Measurements from ENCODE around the gene CYP4F22. TPM values are rescaled to one million over a fixed set of nuclear protein-coding genes. Genes with fewer than 3 reads are reported as not detected.
A peak's percentile ranks its signal among the peaks of the same experiment; 100 is the strongest.

Gene CYP4F22
- total RNA-seq, 1 experiment from 2014 or later, result not detected

- TF ChIP-seq CTCF (conservative IDR thresholded peaks at IDR 0.05), result no peak
- H3K4me1 ChIP-seq (ENCODE audit: insufficient read depth, low read length), result no peaks in the 10 kb centered on the region
- no peak overlapping the region for H3K4ac ChIP-seq (ENCODE audit: low read depth, low read length)
- no peak overlapping the region for H3K4me2 ChIP-seq (ENCODE audit: insufficient read depth, insufficient read length, low read length)
- WGBS (ENCODE audit: extremely low coverage, insufficient read length, low lambda C conversion rate), result no CpG with 5 or more reads among the region's 40 CpGs
- H3T11ph ChIP-seq (ENCODE audit: low read length), result no peak overlapping the region
- no peak overlapping the region for H3K27ac ChIP-seq (ENCODE audit: insufficient read length, low read depth, low read length)
- Mint-ChIP-seq H3K4me3 (no peak overlapping the region), H3K36me3 (ENCODE audit: insufficient read depth in 1 of 3, low read depth in 3 of 3) (peaks cover 0 to 19% (median 2%) of the 10 kb centered on the region in 3 experiments; a peak in 3 of 7 replicates), H3K27ac (no peak overlapping the region), H3K9me3 (peaks cover 23 to 56% of the 10 kb centered on the region in 2 experiments), H3K27me3 (ENCODE audit: low read depth) (peaks cover 12% of the 10 kb centered on the region), H3K4me1 (peaks cover 2% of the 10 kb centered on the region in 2 experiments; a peak in 3 of 4 replicates)
- no peaks in the 10 kb centered on the region for H4K20me1 ChIP-seq (ENCODE audit: control insufficient read depth, insufficient read depth, insufficient read length)
- no peaks in the 10 kb centered on the region for H3K27me3 ChIP-seq (ENCODE audit: insufficient read depth, low read length)
- H2AFZ ChIP-seq (ENCODE audit: low read length), result no peak overlapping the region
- H3K79me2 ChIP-seq (ENCODE audit: insufficient read depth, low read length), result no peaks in the 10 kb centered on the region
- no peaks in the 10 kb centered on the region for H3K79me1 ChIP-seq (ENCODE audit: insufficient read depth, low read depth, low read length, poor library complexity, severe bottlenecking)
- no peak overlapping the region for H3K56ac ChIP-seq (ENCODE audit: insufficient read length, low read depth, low read length)
- no peak overlapping the region for H3K18ac ChIP-seq (ENCODE audit: insufficient read length, low read depth, low read length)
- peak; percentile 97 for DNase-seq
- no peak overlapping the region for H3K9ac ChIP-seq (ENCODE audit: extremely low read depth, insufficient read length, low read length)
- H2BK12ac ChIP-seq (ENCODE audit: insufficient read length, low read depth, low read length), result no peak overlapping the region
- no peak overlapping the region for H3K23ac ChIP-seq (ENCODE audit: insufficient read length, low read depth, low read length)
- H2AK5ac ChIP-seq (ENCODE audit: insufficient read length, low read length), result no peak overlapping the region
- no peak overlapping the region for H2BK120ac ChIP-seq (ENCODE audit: low read depth, low read length, poor library complexity, severe bottlenecking)
- H3K23me2 ChIP-seq (ENCODE audit: insufficient read length, low read depth, low read length, poor library complexity, severe bottlenecking), result no peaks in the 10 kb centered on the region
- H4K8ac ChIP-seq (replicated peaks; ENCODE audit: insufficient read length, low read depth, low read length), result no peak overlapping the region
- no peak overlapping the region for H4K5ac ChIP-seq (ENCODE audit: insufficient read length, low read depth, low read length)
- H3K9me3 ChIP-seq (ENCODE audit: control insufficient read depth, low read depth, low read length), result no peaks in the 10 kb centered on the region
- H4K91ac ChIP-seq (ENCODE audit: insufficient read length, low read depth, low read length), result no peak overlapping the region
- no peak overlapping the region for H2BK5ac ChIP-seq (ENCODE audit: insufficient read length, low read length)
- no peak overlapping the region for H3K14ac ChIP-seq (ENCODE audit: insufficient read depth, low read length)
- no peak overlapping the region for H2BK20ac ChIP-seq (ENCODE audit: low read depth, low read length, poor library complexity, severe bottlenecking)
- no peak overlapping the region for H2BK15ac ChIP-seq (ENCODE audit: low read depth, low read length)
Measured at GRCh38 chr19:15551293-15552004, 43.1 kb downstream of the CYP4F22 start.
